ENCODE data around the gene NLRP5.

- TF ChIP-seq CTCF (IDR thresholded peaks at IDR 0.05; ENCODE audit: low read depth, low read length) (no peak), EZH2phosphoT487 (IDR thresholded peaks at IDR 0.05; ENCODE audit: low read depth) (no peak)
Observed at GRCh38 chr19:55939206-55939605, 47.4 kb upstream of the NLRP5 start.

Data from OCI-LY3 (cell line).